Vagina (tissue), 2 donors: ENCODE results near the gene PRDM15. TPM values are rescaled to one million over a fixed set of nuclear protein-coding genes. Genes with fewer than 3 reads are reported as not detected.

ENCODE experiments used
- DNase-seq, 2 donors: peaks; one replicate each; pipeline ENCODE4 v3.0.0-alpha.2; 2017; ENCODE audit errors: extremely low spot score in 2 of 2
- H3K27ac ChIP-seq: fragments of 200-600 bp; sonication (generic); one replicate; pipeline ENCODE4 v1.5.1; 2019
- H3K27me3 ChIP-seq: fragments of 200-600 bp; sonication (generic); one replicate; pipeline ENCODE4 v1.5.1; 2019
- H3K36me3 ChIP-seq, 2 donors: fragments of 200-600 bp; sonication (generic); one replicate each; pipeline ENCODE4 v1.5.1; 2017 to 2019
- H3K4me1 ChIP-seq: fragments of 200-600 bp; sonication (generic); one replicate; pipeline ENCODE4 v1.5.1; 2019
- H3K4me3 ChIP-seq, 2 donors: fragments of 200-600 bp; sonication (generic); 1 replicate in 1 of 2; 2 replicates in 1 of 2; pipeline ENCODE4 v1.5.1; 2016 to 2019
- H3K9me3 ChIP-seq: fragments of 200-600 bp; sonication (generic); one replicate; pipeline ENCODE4 v1.5.1; 2019
- CTCF ChIP-seq, 3 experiments: fragments of 450-650 bp in 2 of 3; fragments of 200-600 bp in 1 of 3; sonication (generic) in 1 of 3; IDR thresholded peaks; one replicate each; pipeline ENCODE4 v1.5.1; 2017 to 2019; ENCODE audit warnings: antibody characterized with exemption in 3 of 3, mild to moderate bottlenecking in 2 of 3, moderate library complexity in 2 of 3
- POLR2A ChIP-seq, 2 donors: fragments of 450-650 bp; IDR thresholded peaks; one replicate each; pipeline ENCODE4 v1.6.1; 2017; ENCODE audit warnings: antibody characterized with exemption in 2 of 2, mild to moderate bottlenecking in 2 of 2, moderate library complexity in 2 of 2
- POLR2AphosphoS5 ChIP-seq, 2 donors: sonication (generic); formaldehyde crosslinking; IDR thresholded peaks; one replicate each; pipeline ENCODE4 v1.9.0; 2017; ENCODE audit warnings: antibody characterized with exemption in 2 of 2, mild to moderate bottlenecking in 2 of 2, low read depth in 1 of 2; ENCODE audit not compliant: insufficient read depth in 1 of 2
- intact Hi-C: fragments of 100-400 bp; cut with DNase I; formaldehyde crosslinking; loops from one replicate; pipeline ENCODE4 v1.15.1; 2023
- total RNA-seq: library from RNA; depleted of rRNA; stranded (reverse); fragments of >200 nt; gene quantifications from one replicate; pipeline ENCODE4 v1.2.3, GENCODE V29; 2016

The PRDM15 gene
- total RNA-seq, 1 donor from 2014 or later = 31.2 TPM

- Histone ChIP-seq H3K4me1 (no peaks in the 10 kb centered on the region), H3K27me3 (no peaks in the 10 kb centered on the region), H3K9me3 (no peaks in the 10 kb centered on the region), H3K4me3 (no peak overlapping the region), H3K27ac (no peak overlapping the region), H3K36me3 (peaks cover 0 to 11% of the 10 kb centered on the region in 2 donors)
- intact Hi-C loops = no loop called here
- DNase-seq = no peak
- TF ChIP-seq POLR2AphosphoS5 (IDR thresholded peaks at IDR 0.05; ENCODE audit: insufficient read depth in 1 of 2, low read depth in 1 of 2) (no peak), CTCF (IDR thresholded peaks at IDR 0.05) (no peak), POLR2A (IDR thresholded peaks at IDR 0.05) (no peak)
Observed at GRCh38 chr21:41832596-41833496, 46.3 kb downstream of the PRDM15 start.

GRCh38 chr21:41831866-41832595 is 47.1 kb downstream of the PRDM15 start:
- Histone ChIP-seq H3K27ac (no peak overlapping the region), H3K9me3 (no peaks in the 10 kb centered on the region), H3K36me3 (peaks cover 0 to 19% of the 10 kb centered on the region in 2 donors), H3K4me3 (no peak overlapping the region), H3K27me3 (no peaks in the 10 kb centered on the region), H3K4me1 (no peaks in the 10 kb centered on the region)
- TF ChIP-seq POLR2A (IDR thresholded peaks at IDR 0.05) (no peak), CTCF (IDR thresholded peaks at IDR 0.05) (no peak), POLR2AphosphoS5 (IDR thresholded peaks at IDR 0.05; ENCODE audit: insufficient read depth in 1 of 2, low read depth in 1 of 2) (no peak)
- no peak for DNase-seq
- intact Hi-C loops = no loop called here

GRCh38 chr21:41831453-41831831 is 47.7 kb downstream of the PRDM15 start:
- intact Hi-C loops = no loop called here
- Histone ChIP-seq H3K4me1 (no peaks in the 10 kb centered on the region), H3K4me3 (no peak overlapping the region), H3K9me3 (no peaks in the 10 kb centered on the region), H3K27me3 (no peaks in the 10 kb centered on the region), H3K27ac (no peak overlapping the region), H3K36me3 (peaks cover 0 to 19% of the 10 kb centered on the region in 2 donors)
- no peak for DNase-seq
- TF ChIP-seq POLR2A (IDR thresholded peaks at IDR 0.05) (no peak), CTCF (IDR thresholded peaks at IDR 0.05) (no peak), POLR2AphosphoS5 (IDR thresholded peaks at IDR 0.05; ENCODE audit: insufficient read depth in 1 of 2, low read depth in 1 of 2) (no peak)

- H3K4me1 ChIP-seq = no peaks in the 10 kb centered on the region
- H3K9me3 ChIP-seq = no peaks in the 10 kb centered on the region
- DNase-seq = no peak
- no peak for TF ChIP-seq POLR2A (IDR thresholded peaks at IDR 0.05)
- TF ChIP-seq POLR2AphosphoS5 (IDR thresholded peaks at IDR 0.05; ENCODE audit: insufficient read depth in 1 of 2, low read depth in 1 of 2) = no peak
- no peak for TF ChIP-seq CTCF (IDR thresholded peaks at IDR 0.05)
- no peak overlapping the region for H3K4me3 ChIP-seq
- H3K27ac ChIP-seq = no peak overlapping the region
- H3K36me3 ChIP-seq = peaks cover 0 to 19% of the 10 kb centered on the region in 2 donors
- no peaks in the 10 kb centered on the region for H3K27me3 ChIP-seq
- intact Hi-C loops = no loop called here
Observed at GRCh38 chr21:41830764-41831452, 48.2 kb downstream of the PRDM15 start.
